ENCODE results near the gene ACKR3.

DNA sequence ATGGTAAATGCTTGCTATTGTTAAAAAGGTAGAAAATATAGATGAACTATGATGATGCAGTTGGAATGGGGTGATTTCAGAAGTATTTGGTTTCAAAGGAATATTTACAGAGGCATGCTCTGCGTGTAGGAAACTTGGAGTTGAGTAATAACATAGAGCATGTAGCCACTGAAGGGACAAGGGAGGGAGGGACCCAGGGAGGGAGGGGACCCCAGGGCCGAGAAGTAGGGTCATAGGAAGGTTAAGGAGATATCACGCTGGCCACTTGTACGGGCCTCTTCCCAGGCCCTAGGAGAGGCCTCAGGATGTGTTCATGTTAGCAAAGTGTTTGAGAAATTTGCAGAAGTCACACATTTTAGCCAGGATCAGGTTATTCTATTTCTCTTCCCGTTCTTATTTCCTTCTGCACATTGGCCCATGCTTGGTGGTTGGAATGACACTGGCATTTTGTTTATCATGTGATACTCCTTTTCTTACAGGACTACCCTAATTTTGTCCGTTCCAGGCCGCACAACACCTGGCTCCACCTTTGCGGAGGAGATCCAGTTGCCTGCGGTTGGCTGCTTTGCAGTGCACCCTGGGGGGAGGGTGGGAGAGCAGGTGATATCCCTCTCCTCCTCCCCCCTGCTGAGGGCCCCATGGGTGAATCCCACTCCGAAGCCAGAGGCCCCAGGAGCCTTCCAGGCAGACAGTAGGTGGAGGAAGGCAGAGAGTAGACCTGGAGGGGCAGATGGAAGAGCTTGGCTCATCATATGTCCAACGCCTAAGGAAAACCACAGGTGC lies 16.9 kb upstream of the ACKR3 start:
- TF ChIP-seq, protein P1, sequence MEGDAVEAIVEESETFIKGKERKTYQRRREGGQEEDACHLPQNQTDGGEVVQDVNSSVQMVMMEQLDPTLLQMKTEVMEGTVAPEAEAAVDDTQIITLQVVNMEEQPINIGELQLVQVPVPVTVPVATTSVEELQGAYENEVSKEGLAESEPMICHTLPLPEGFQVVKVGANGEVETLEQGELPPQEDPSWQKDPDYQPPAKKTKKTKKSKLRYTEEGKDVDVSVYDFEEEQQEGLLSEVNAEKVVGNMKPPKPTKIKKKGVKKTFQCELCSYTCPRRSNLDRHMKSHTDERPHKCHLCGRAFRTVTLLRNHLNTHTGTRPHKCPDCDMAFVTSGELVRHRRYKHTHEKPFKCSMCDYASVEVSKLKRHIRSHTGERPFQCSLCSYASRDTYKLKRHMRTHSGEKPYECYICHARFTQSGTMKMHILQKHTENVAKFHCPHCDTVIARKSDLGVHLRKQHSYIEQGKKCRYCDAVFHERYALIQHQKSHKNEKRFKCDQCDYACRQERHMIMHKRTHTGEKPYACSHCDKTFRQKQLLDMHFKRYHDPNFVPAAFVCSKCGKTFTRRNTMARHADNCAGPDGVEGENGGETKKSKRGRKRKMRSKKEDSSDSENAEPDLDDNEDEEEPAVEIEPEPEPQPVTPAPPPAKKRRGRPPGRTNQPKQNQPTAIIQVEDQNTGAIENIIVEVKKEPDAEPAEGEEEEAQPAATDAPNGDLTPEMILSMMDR (conservative IDR thresholded peaks at IDR 0.05; ENCODE audit: low read length): no peak
- no peak for TF ChIP-seq EZH2phosphoT487 (IDR thresholded peaks at IDR 0.05; ENCODE audit: borderline replicate concordance)
